Stomach (tissue), 4 donors: ENCODE results near the gene GDPD2.

ENCODE experiments used
- CTCF ChIP-seq, 7 experiments: fragments of 450-650 bp in 4 of 7; fragments of 200-600 bp in 3 of 7; sonication (generic) in 3 of 7; IDR thresholded peaks; one replicate each; pipeline ENCODE4 v1.5.1; 2016 to 2019; ENCODE audit warnings: antibody characterized with exemption in 7 of 7, control low read depth in 2 of 7, mild to moderate bottlenecking in 1 of 7
- POLR2A ChIP-seq, 4 donors: fragments of 450-650 bp; IDR thresholded peaks; one replicate each; pipeline ENCODE4 v1.6.1; 2016; ENCODE audit warnings: antibody characterized with exemption in 4 of 4, control low read depth in 2 of 4, mild to moderate bottlenecking in 1 of 4, moderate library complexity in 1 of 4
- POLR2AphosphoS5 ChIP-seq, 3 donors: sonication (generic); formaldehyde crosslinking; IDR thresholded peaks; one replicate each; pipeline ENCODE4 v1.6.1; 2016; ENCODE audit warnings: antibody characterized with exemption in 3 of 3

- no peak for TF ChIP-seq POLR2A (IDR thresholded peaks at IDR 0.05)
- no peak for TF ChIP-seq CTCF (IDR thresholded peaks at IDR 0.05)
- TF ChIP-seq POLR2AphosphoS5 (IDR thresholded peaks at IDR 0.05) = no peak
These were observed 11.9 kb downstream of the GDPD2 start for GRCh38 chrX:70434914-70435586.
